Sigmoid colon (tissue), 7 donors: ENCODE results near the gene CD164L2. TPM values are rescaled to one million over a fixed set of nuclear protein-coding genes. Genes with fewer than 3 reads are reported as not detected.

Experiments used
- DNase-seq: peaks from one replicate; pipeline ENCODE4 v3.0.0-alpha.2; 2019
- H3K27ac ChIP-seq, 4 donors: fragments of 200-600 bp; sonication (generic); one replicate each; pipeline ENCODE4 v1.5.1; 2016 to 2019; ENCODE audit warnings: mild to moderate bottlenecking in 1 of 4
- H3K27me3 ChIP-seq, 3 donors: fragments of 200-600 bp; sonication (generic); one replicate each; pipeline ENCODE4 v1.5.1; 2019; ENCODE audit warnings: mild to moderate bottlenecking in 1 of 3
- H3K36me3 ChIP-seq, 4 donors: fragments of 200-600 bp; sonication (generic); one replicate each; pipeline ENCODE4 v1.5.1; 2016 to 2019
- H3K4me1 ChIP-seq, 4 donors: fragments of 200-600 bp; sonication (generic); one replicate each; pipeline ENCODE4 v1.5.1; 2017 to 2019
- H3K4me3 ChIP-seq, 4 donors: fragments of 200-600 bp; sonication (generic); one replicate each; pipeline ENCODE4 v1.5.1; 2017 to 2019; ENCODE audit warnings: mild to moderate bottlenecking in 2 of 4, moderate library complexity in 1 of 4
- H3K9me3 ChIP-seq, 4 donors: fragments of 200-600 bp in 3 of 4; sonication (generic) in 3 of 4; one replicate each; pipeline versions ENCODE4 v1.5.1 to v1.6.1; 2013 to 2019
- CTCF ChIP-seq, 4 experiments: fragments of 450-650 bp in 3 of 4; fragments of 200-600 bp in 1 of 4; IDR thresholded peaks; one replicate each; pipeline ENCODE4 v1.5.1; 2016 to 2019; ENCODE audit warnings: antibody characterized with exemption in 4 of 4, mild to moderate bottlenecking in 3 of 4, moderate library complexity in 2 of 4
- EP300 ChIP-seq, 4 donors: sonication (generic); formaldehyde crosslinking; IDR thresholded peaks; one replicate each; pipeline ENCODE4 v1.6.1; 2017; ENCODE audit warnings: antibody characterized with exemption in 4 of 4
- POLR2A ChIP-seq, 2 donors: fragments of 450-650 bp; IDR thresholded peaks; one replicate each; pipeline ENCODE4 v1.6.1; 2016; ENCODE audit warnings: antibody characterized with exemption in 2 of 2, mild to moderate bottlenecking in 2 of 2, moderate library complexity in 2 of 2
- POLR2AphosphoS5 ChIP-seq, 4 donors: sonication (generic); formaldehyde crosslinking; IDR thresholded peaks; one replicate each; pipeline ENCODE4 v1.6.1; 2017; ENCODE audit warnings: antibody characterized with exemption in 4 of 4
- WGBS, 2 donors: extraction: QIAGEN DNeasy Blood & Tissue Kit; methylation state at CpG; one replicate each; pipeline ENCODE4 v1.1.7; 2013; 5-methylcytosine and 5-hydroxymethylcytosine counted together
- intact Hi-C: fragments of 100-400 bp; cut with DNase I; formaldehyde crosslinking; loops from one replicate; pipeline ENCODE4 v1.15.1; 2023
- polyA plus RNA-seq, 3 donors: library from polyadenylated mRNA; stranded (reverse); fragments of 200-250 nt; gene quantifications; one replicate each; pipeline ENCODE4 v1.2.3, GENCODE V29; 2013
- total RNA-seq, 4 donors: library from RNA; depleted of rRNA; stranded (reverse); fragments of >200 nt; gene quantifications; one replicate each; pipeline ENCODE4 v1.1.0, GENCODE V29; 2016
- donor health status: healthy with polysubstance abuse.
- donor health status: Bipolar disorder and iron deficiency.
- donor health status: healthy.

CD164L2 gene
- total and polyA plus RNA-seq, 7 donors, result 1.2 to 1.9 TPM; not detected in 5

DNA sequence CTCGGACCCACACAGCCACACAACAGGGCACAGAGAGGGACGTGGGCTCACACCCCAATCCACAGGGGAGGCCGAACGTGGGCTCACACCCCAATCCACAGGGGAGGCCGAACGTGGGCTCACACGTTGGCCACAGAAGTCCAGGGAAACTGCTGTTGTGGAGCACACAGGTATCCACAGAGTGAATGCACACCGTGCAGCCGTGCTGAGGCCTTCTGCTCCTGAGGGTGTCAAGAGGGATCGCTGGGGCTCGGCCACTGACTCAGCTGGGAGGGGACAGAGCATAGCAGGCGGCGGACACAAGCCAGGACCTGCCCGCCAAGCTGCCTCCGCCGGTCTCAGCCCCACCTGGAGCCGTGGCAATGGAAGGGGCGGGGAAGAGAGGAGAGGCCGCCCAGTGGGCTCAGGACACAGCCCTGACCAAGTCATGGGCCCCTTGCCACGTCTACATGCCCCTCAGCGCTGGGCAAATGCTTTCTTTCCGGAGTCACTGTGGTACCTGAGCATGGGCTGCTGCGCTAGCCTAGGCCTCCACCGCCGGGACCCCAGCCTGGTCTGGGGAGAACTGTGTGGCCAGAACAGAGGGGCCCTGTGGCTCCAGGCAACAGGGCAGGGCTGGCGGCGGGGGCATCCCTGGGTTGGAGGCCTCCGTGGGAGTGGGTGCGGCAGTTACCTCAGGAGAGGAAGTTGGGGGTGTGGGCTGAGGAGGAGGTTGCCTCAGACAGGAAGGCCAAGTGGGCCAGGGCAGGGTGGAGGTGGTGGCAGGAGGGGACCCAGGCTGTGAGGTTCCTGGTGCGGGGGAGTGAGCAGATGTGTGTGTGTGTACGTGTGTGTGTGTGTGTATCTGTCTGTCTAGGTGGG, 40.1 kb downstream of the CD164L2 start:
- no peak overlapping the region for H3K4me3 ChIP-seq
- peaks cover 0 to 14% (median 7%) of the 10 kb centered on the region in 3 donors for H3K27me3 ChIP-seq
- no peaks in the 10 kb centered on the region for H3K4me1 ChIP-seq
- no peak for TF ChIP-seq EP300 (IDR thresholded peaks at IDR 0.05)
- no peak for TF ChIP-seq CTCF (IDR thresholded peaks at IDR 0.05)
- no peak for TF ChIP-seq POLR2AphosphoS5 (IDR thresholded peaks at IDR 0.05)
- TF ChIP-seq POLR2A (IDR thresholded peaks at IDR 0.05), result no peak
- no peak overlapping the region for H3K27ac ChIP-seq
- intact Hi-C loops, result no loop called here
- WGBS, 2 donors, result 35 to 59% methylated on average over 31 of the region's 31 CpGs
- no peaks in the 10 kb centered on the region for H3K9me3 ChIP-seq
- DNase-seq, result no peak
- H3K36me3 ChIP-seq, result peaks cover 0 to 6% (median 0%) of the 10 kb centered on the region in 4 donors

DNA sequence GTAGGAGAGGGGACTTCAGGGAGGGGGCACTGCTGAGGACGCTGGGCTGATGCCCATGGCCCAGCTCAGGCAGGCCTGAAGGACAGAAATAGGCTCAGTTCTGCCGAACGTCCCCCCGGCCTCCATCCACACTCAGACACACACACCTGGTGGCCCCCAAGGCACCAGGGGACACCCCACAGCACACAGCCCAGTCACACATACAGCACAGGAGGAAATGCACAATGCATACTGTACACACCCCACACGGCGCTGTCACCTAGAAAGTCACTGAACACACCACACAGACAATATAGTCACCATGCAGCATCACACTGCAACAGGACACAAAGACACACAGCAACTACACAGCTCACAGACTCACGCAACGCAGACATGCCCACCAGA, 40.7 kb downstream of the CD164L2 start:
- no peak overlapping the region for H3K27ac ChIP-seq
- no peaks in the 10 kb centered on the region for H3K9me3 ChIP-seq
- no peak overlapping the region for H3K4me3 ChIP-seq
- H3K36me3 ChIP-seq, result peaks cover 0 to 11% (median 0%) of the 10 kb centered on the region in 4 donors
- no peak for DNase-seq
- 41 to 55% methylated on average over 8 of the region's 8 CpGs for WGBS, 2 donors
- no peaks in the 10 kb centered on the region for H3K4me1 ChIP-seq
- TF ChIP-seq POLR2A (IDR thresholded peaks at IDR 0.05) (no peak), POLR2AphosphoS5 (IDR thresholded peaks at IDR 0.05) (no peak)
- peaks cover 0 to 7% (median under 1%) of the 10 kb centered on the region in 3 donors for H3K27me3 ChIP-seq
- intact Hi-C loops, result no loop called here

DNA sequence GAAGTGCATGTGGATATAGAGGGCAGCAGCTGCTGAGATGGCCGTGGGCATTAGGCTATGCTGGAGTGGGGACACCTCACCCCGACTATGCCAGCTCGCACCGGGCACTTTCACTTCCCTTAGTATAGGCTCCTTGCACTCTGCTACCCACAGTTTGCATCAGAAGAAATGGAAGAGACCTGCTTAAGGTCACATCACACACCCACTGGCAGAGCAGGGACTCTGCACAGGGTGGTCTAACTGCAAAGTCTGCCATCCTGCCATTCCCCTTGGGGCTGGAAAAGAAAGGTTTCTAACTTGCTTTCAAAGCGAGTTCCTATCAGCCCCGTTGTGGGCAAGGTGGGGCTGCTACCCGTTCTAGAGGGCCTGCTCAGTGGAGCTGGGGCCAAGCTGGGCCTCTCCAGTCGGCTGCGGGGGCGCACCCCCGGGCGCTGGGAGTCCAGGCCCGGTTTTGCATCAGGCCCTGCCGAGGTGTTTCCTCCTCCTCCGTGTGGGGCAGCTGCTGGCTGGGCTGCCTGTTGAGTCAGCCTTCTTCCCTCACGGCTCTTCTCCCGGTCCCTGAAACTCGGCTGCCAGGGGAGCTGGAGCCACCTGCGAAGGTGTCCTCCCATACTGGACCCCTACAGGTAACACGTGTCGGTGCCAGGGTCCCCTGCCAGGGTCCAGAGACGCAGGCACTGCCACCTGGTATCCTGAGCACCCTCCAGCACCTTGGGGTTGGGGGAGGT, 41.4 kb downstream of the CD164L2 start, which contains the start of gene SYTL1:
Gene SYTL1 (plus strand): TSS at position 498 of the 728 bp plus-strand sequence. CDS start 3,313 bp downstream, outside the sequence.
- H3K36me3 ChIP-seq, result peaks cover 0 to 16% (median 2%) of the 10 kb centered on the region in 4 donors
- no peak within 1 kb of the TSS for H3K4me3 ChIP-seq
- WGBS, 2 donors, result 14 to 15% methylated on average over 22 of the region's 22 CpGs
- no peak within 1 kb of the TSS for H3K27ac ChIP-seq
- peaks cover 0 to under 1% (median 0%) of the 10 kb centered on the region in 3 donors for H3K27me3 ChIP-seq
- intact Hi-C loops, result no loop called here
- no peak for TF ChIP-seq POLR2A (IDR thresholded peaks at IDR 0.05)
- TF ChIP-seq CTCF (IDR thresholded peaks at IDR 0.05), result no peak
- no peak for TF ChIP-seq EP300 (IDR thresholded peaks at IDR 0.05)
- no peak for TF ChIP-seq POLR2AphosphoS5 (IDR thresholded peaks at IDR 0.05)
- DNase-seq, result no peak
- H3K4me1 ChIP-seq, result no peaks in the 10 kb centered on the region
- no peaks in the 10 kb centered on the region for H3K9me3 ChIP-seq

DNA sequence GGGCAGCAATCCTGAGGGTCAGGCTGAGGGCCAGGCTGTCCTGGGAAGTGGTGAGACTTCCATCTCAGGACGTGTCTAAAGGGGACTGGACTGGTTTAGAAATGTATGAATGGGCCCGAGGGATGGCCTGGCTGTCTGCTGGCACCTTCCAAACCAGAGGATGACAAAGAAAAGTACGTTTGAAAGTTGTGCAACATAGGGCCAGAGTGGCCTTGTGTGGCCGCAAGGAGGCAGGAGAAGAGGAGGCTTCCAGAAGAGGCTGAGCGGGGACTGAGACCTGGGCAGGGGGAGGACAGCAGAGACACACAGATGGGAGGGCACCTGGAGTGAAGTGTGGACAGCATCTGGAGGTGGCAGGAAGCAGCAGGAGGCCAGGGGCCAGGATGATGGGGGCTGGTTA, 43.9 kb downstream of the CD164L2 start:
- TF ChIP-seq POLR2A (IDR thresholded peaks at IDR 0.05), result no peak
- no peak for TF ChIP-seq POLR2AphosphoS5 (IDR thresholded peaks at IDR 0.05)
- TF ChIP-seq CTCF (IDR thresholded peaks at IDR 0.05), result no peak
- no peak for TF ChIP-seq EP300 (IDR thresholded peaks at IDR 0.05)
- WGBS, 2 donors, result 70 to 76% methylated on average over 5 of the region's 5 CpGs
- H3K36me3 ChIP-seq, result peaks cover 7 to 41% (median 18%) of the 10 kb centered on the region in 4 donors
- H3K27me3 ChIP-seq, result no peaks in the 10 kb centered on the region
- H3K4me3 ChIP-seq, result no peak overlapping the region
- intact Hi-C loops, result loop anchor here (10.0 kb wide), 1 partner anchor 56 kb away; the partner anchor contains the start of gene GPR3
- no peak overlapping the region for H3K27ac ChIP-seq
- H3K9me3 ChIP-seq, result no peaks in the 10 kb centered on the region
- no peaks in the 10 kb centered on the region for H3K4me1 ChIP-seq
- no peak for DNase-seq

GRCh38 chr1:27338751-27339150, 44.4 kb downstream of the CD164L2 start:
- Histone ChIP-seq H3K9me3 (no peaks in the 10 kb centered on the region), H3K4me3 (no peak overlapping the region), H3K27ac (no peak overlapping the region), H3K27me3 (no peaks in the 10 kb centered on the region), H3K36me3 (peaks cover 7 to 46% (median 21%) of the 10 kb centered on the region in 4 donors), H3K4me1 (no peaks in the 10 kb centered on the region)
- TF ChIP-seq EP300 (IDR thresholded peaks at IDR 0.05), result no peak
- TF ChIP-seq POLR2AphosphoS5 (IDR thresholded peaks at IDR 0.05), result no peak
- no peak for TF ChIP-seq POLR2A (IDR thresholded peaks at IDR 0.05)
- TF ChIP-seq CTCF (IDR thresholded peaks at IDR 0.05), result no peak
- intact Hi-C loops, result loop anchor here (10.0 kb wide), 1 partner anchor 56 kb away; the partner anchor contains the start of gene GPR3
- WGBS, 2 donors, result 95 to 98% methylated on average over 6 of the region's 6 CpGs
- no peak for DNase-seq
